GM21360 (cell line): ENCODE measurements around the gene PBX1.

Experiments used
- ATAC-seq: cut with Tn5 transposase; IDR thresholded peaks from one replicate; pipeline ENCODE4 v1.9.1; 2021; ENCODE audit warnings: mild to moderate bottlenecking, moderate library complexity; ENCODE audit not compliant: unreplicated experiment

PBX1 gene

GRCh38 chr1:164613176-164613575 is 54.2 kb downstream of the PBX1 start:
- no peak for ATAC-seq

- no peak for ATAC-seq
Observed at GRCh38 chr1:164614316-164614715, 55.3 kb downstream of the PBX1 start.

GRCh38 chr1:164617377-164618201 is 58.6 kb downstream of the PBX1 start:
- ATAC-seq, result no peak

- no peak for ATAC-seq
Observed at GRCh38 chr1:164618202-164618564, 59.2 kb downstream of the PBX1 start.

GRCh38 chr1:164619006-164619784 is 60.2 kb downstream of the PBX1 start:
- ATAC-seq, result no peak

GRCh38 chr1:164622068-164622845 is 63.3 kb downstream of the PBX1 start:
- ATAC-seq, result no peak

GRCh38 chr1:164623805-164624204 is 64.8 kb downstream of the PBX1 start:
- no peak for ATAC-seq

GRCh38 chr1:164624400-164624799 is 65.4 kb downstream of the PBX1 start:
- no peak for ATAC-seq

GRCh38 chr1:164625004-164625617 is 66.1 kb downstream of the PBX1 start:
- no peak for ATAC-seq

GRCh38 chr1:164628772-164629171 is 69.8 kb downstream of the PBX1 start:
- no peak for ATAC-seq

- no peak for ATAC-seq
Observed at GRCh38 chr1:164629971-164630370, 71.0 kb downstream of the PBX1 start.

- no peak for ATAC-seq
Observed at GRCh38 chr1:164630626-164631396, 71.8 kb downstream of the PBX1 start.

- ATAC-seq, result no peak
Observed at GRCh38 chr1:164631751-164632150, 72.8 kb downstream of the PBX1 start.

- ATAC-seq, result no peak
Observed at GRCh38 chr1:164633997-164634396, 75.0 kb downstream of the PBX1 start.

- ATAC-seq, result no peak
Observed at GRCh38 chr1:164635059-164635802, 76.2 kb downstream of the PBX1 start.

- ATAC-seq, result no peak
Observed at GRCh38 chr1:164635803-164636731, 77.1 kb downstream of the PBX1 start.

- ATAC-seq, result no peak
Observed at GRCh38 chr1:164636757-164637156, 77.8 kb downstream of the PBX1 start.
